ENCODE measurements around the gene EDIL3. TPM values are rescaled to one million over a fixed set of nuclear protein-coding genes. Genes with fewer than 3 reads are reported as not detected.

The EDIL3 gene
- total RNA-seq, 4 donors from 2014 or later, result 15.1 to 60.0 (median 28.4) TPM

- Histone ChIP-seq H3K9me3 (no peaks in the 10 kb centered on the region), H3K4me1 (no peaks in the 10 kb centered on the region), H3K27me3 (no peaks in the 10 kb centered on the region), H3K27ac (no peak overlapping the region), H3K36me3 (no peaks in the 10 kb centered on the region), H3K4me3 (no peak overlapping the region)
- intact Hi-C loops (cut with DNase I; ENCODE audit: low total_unique reads), result no loop called here
- TF ChIP-seq CTCF (IDR thresholded peaks at IDR 0.05), result no peak
- TF ChIP-seq POLR2A (IDR thresholded peaks at IDR 0.05), result no peak
- DNase-seq, result no peak
These were observed 436.9 kb downstream of the EDIL3 start for GRCh38 chr5:83947763-83948162.

- no peaks in the 10 kb centered on the region for H3K36me3 ChIP-seq
- DNase-seq, result no peak
- no peaks in the 10 kb centered on the region for H3K9me3 ChIP-seq
- H3K27ac ChIP-seq, result no peak overlapping the region
- no peak overlapping the region for H3K4me3 ChIP-seq
- H3K27me3 ChIP-seq, result no peaks in the 10 kb centered on the region
- intact Hi-C loops (cut with DNase I; ENCODE audit: low total_unique reads), result no loop called here
- no peaks in the 10 kb centered on the region for H3K4me1 ChIP-seq
- TF ChIP-seq CTCF (IDR thresholded peaks at IDR 0.05) (no peak), POLR2A (IDR thresholded peaks at IDR 0.05) (no peak)
These were observed 438.2 kb downstream of the EDIL3 start for GRCh38 chr5:83946516-83946915.

GRCh38 chr5:83942155-83942554 is 442.5 kb downstream of the EDIL3 start:
- H3K36me3 ChIP-seq, result no peaks in the 10 kb centered on the region
- TF ChIP-seq CTCF (IDR thresholded peaks at IDR 0.05) (no peak), POLR2A (IDR thresholded peaks at IDR 0.05) (no peak)
- DNase-seq, result no peak
- no peaks in the 10 kb centered on the region for H3K9me3 ChIP-seq
- no peak overlapping the region for H3K27ac ChIP-seq
- H3K4me1 ChIP-seq, result no peaks in the 10 kb centered on the region
- intact Hi-C loops (cut with DNase I; ENCODE audit: low total_unique reads), result no loop called here
- H3K27me3 ChIP-seq, result no peaks in the 10 kb centered on the region
- H3K4me3 ChIP-seq, result no peak overlapping the region

DNA sequence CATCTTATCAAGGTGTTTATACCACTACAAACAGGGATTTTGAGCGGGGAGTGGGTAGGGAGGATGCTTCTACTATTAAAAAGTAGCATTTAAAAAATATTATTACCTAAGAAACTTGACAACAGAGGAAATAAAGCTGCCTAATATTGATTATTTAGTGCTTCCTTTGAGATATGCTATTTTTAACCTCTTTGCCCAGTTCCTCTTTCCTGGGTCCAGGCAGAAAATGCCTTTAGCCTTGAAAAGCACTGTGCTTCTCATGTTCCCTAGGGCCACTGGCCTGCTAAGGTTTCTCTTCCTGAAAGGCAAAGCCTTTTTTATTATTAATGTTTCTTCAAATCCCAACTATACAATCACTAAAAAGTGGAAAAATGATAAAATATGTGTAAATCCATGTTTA is 446.8 kb downstream of the EDIL3 start:
- Histone ChIP-seq H3K4me3 (no peak overlapping the region), H3K36me3 (no peaks in the 10 kb centered on the region), H3K4me1 (no peaks in the 10 kb centered on the region), H3K9me3 (no peaks in the 10 kb centered on the region), H3K27ac (no peak overlapping the region), H3K27me3 (no peaks in the 10 kb centered on the region)
- intact Hi-C loops (cut with DNase I; ENCODE audit: low total_unique reads), result no loop called here
- TF ChIP-seq CTCF (IDR thresholded peaks at IDR 0.05) (no peak), POLR2A (IDR thresholded peaks at IDR 0.05) (no peak)
- no peak for DNase-seq

- no peak for DNase-seq
- no peaks in the 10 kb centered on the region for H3K9me3 ChIP-seq
- H3K36me3 ChIP-seq, result no peaks in the 10 kb centered on the region
- H3K27ac ChIP-seq, result no peak overlapping the region
- no peak for TF ChIP-seq POLR2A (IDR thresholded peaks at IDR 0.05)
- no peak overlapping the region for H3K4me3 ChIP-seq
- no peaks in the 10 kb centered on the region for H3K4me1 ChIP-seq
- intact Hi-C loops (cut with DNase I; ENCODE audit: low total_unique reads), result no loop called here
- H3K27me3 ChIP-seq, result no peaks in the 10 kb centered on the region
These were observed 452.7 kb downstream of the EDIL3 start for GRCh38 chr5:83931969-83932368.

DNA sequence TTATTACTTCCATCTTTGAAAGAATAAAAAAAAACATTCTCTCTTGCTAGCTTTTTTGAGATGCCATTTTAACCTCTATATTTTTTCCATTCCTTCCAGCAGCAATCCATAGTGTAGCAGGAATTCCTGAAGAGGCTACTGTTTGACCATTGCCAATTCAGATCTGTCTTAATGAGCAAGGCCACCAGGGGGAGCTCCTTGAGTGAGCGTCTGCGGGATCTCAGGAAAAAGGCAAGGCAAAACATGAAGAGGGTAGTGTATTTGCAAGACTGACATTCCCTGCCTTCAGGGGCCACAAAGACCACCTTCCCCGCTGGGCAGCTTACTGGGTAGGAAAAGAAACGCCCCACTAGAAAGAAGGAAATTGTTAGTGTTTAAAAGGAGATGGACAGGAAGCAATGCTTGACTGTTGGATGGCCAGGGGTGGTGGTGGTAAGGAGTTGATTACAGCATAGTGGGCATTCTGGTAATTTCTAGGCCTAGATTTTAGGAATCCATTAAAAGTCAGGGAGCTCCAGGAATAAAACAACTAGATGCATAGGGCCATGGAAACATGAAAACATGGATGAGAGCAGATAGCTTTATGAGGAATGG is 457.4 kb downstream of the EDIL3 start:
- Histone ChIP-seq H3K36me3 (no peaks in the 10 kb centered on the region), H3K9me3 (no peaks in the 10 kb centered on the region), H3K4me1 (no peaks in the 10 kb centered on the region), H3K4me3 (no peak overlapping the region), H3K27ac (no peak overlapping the region), H3K27me3 (no peaks in the 10 kb centered on the region)
- peak; percentile 18 to 28 for DNase-seq
- intact Hi-C loops (cut with DNase I; ENCODE audit: low total_unique reads), result no loop called here
- TF ChIP-seq CTCF (IDR thresholded peaks at IDR 0.05) (peak; percentile 21 to 48 (median 41)), POLR2A (IDR thresholded peaks at IDR 0.05) (no peak)
